ENCODE results near the gene PLEKHH2. TPM values are rescaled to one million over a fixed set of nuclear protein-coding genes. Genes with fewer than 3 reads are reported as not detected.
"Not testable (repeated sequence)": the region's sequence is repeated elsewhere in the genome, so short reads cannot be mapped to it uniquely, and the experiment has no call there.

Gene PLEKHH2
- total and polyA plus RNA-seq, 11 donors, result 0.10 to 6.5 (median 1.2) TPM

- Histone ChIP-seq H3K9me3 (no peaks in the 10 kb centered on the region), H3K27me3 (peaks cover 0 to 8% (median 0%) of the 10 kb centered on the region in 9 donors), H3K4me3 (no peak overlapping the region), H3K36me3 (no peaks in the 10 kb centered on the region), H3K4me1 (peaks cover 0 to 3% (median 0%) of the 10 kb centered on the region in 12 donors), H3K27ac (no peak overlapping the region)
- DNase-seq (no peak), ATAC-seq (no peak)
- no peak for TF ChIP-seq CTCF (IDR thresholded peaks at IDR 0.05)
- TF ChIP-seq POLR2A (IDR thresholded peaks at IDR 0.05), result no peak
- intact Hi-C loops (cut with DNase I), result loop anchor here in 3 of 10 donors (10.0 kb wide), 3 partner anchors 145 to 255 kb away; partner anchors contain the start of gene DYNC2LI1 (in 1 of the 3)
- WGBS, 4 donors, result 91 to 95% (median 94%) methylated on average over 10 of the region's 10 CpGs
These were observed 17.5 kb upstream of the PLEKHH2 start for GRCh38 chr2:43619511-43619910.

- TF ChIP-seq POLR2A (IDR thresholded peaks at IDR 0.05) (no peak), CTCF (IDR thresholded peaks at IDR 0.05) (no peak)
- Histone ChIP-seq H3K4me3 (peak overlapping the region in 2 of 12 donors; percentile 12 to 21), H3K27me3 (peaks cover 0 to 8% (median 0%) of the 10 kb centered on the region in 9 donors), H3K27ac (peak overlapping the region in 8 of 12 donors; percentile 5 to 55 (median 27)), H3K9me3 (peaks cover 0 to 4% (median 0%) of the 10 kb centered on the region in 12 donors), H3K4me1 (peaks cover 0 to 3% (median 0%) of the 10 kb centered on the region in 12 donors), H3K36me3 (no peaks in the 10 kb centered on the region)
- peak in 3 of 5 donors; percentile 26 to 64 (median 48) for DNase-seq
- intact Hi-C loops (cut with DNase I), result no loop called here
- 39 to 51% (median 42%) methylated on average over 6 of the region's 6 CpGs for WGBS, 4 donors
- peak in 3 of 4 donors; percentile 67 to 81 (median 73) for ATAC-seq
These were observed 14.1 kb upstream of the PLEKHH2 start for GRCh38 chr2:43622931-43623451.

- Histone ChIP-seq H3K9me3 (peaks cover 0 to 7% (median 0%) of the 10 kb centered on the region in 12 donors), H3K36me3 (no peaks in the 10 kb centered on the region), H3K27me3 (peaks cover 0 to 42% (median 5%) of the 10 kb centered on the region in 9 donors), H3K4me3 (no peak overlapping the region), H3K4me1 (peaks cover 0 to 5% (median 2%) of the 10 kb centered on the region in 12 donors), H3K27ac (peak overlapping the region in 1 of 12 donors; percentile 5)
- ATAC-seq, result no peak
- TF ChIP-seq POLR2A (IDR thresholded peaks at IDR 0.05), result no peak
- TF ChIP-seq CTCF (IDR thresholded peaks at IDR 0.05), result no peak
- DNase-seq, result no peak
- intact Hi-C loops (cut with DNase I), result no loop called here
- whole genome bisulfite sequencing, 4 donors, result 60 to 69% (median 67%) methylated on average over 11 of the region's 11 CpGs
These were observed 5.3 kb upstream of the PLEKHH2 start for GRCh38 chr2:43631618-43632317.

- Histone ChIP-seq H3K27me3 (peaks cover 0 to 57% (median 14%) of the 10 kb centered on the region in 9 donors), H3K27ac (peak overlapping the region in 5 of 12 donors; percentile 0 to 60 (median 30)), H3K36me3 (no peaks in the 10 kb centered on the region), H3K4me3 (peak overlapping the region in 1 of 12 donors; percentile 11), H3K9me3 (peaks cover 0 to 9% (median 5%) of the 10 kb centered on the region in 12 donors), H3K4me1 (peaks cover 0 to 16% (median 4%) of the 10 kb centered on the region in 12 donors)
- WGBS, 4 donors, result 54 to 66% (median 55%) methylated on average over 6 of the region's 6 CpGs
- ATAC-seq (peak in 1 of 4 donors; percentile 53), DNase-seq (no peak)
- TF ChIP-seq POLR2A (IDR thresholded peaks at IDR 0.05) (no peak), CTCF (IDR thresholded peaks at IDR 0.05) (no peak)
- intact Hi-C loops (cut with DNase I), result no loop called here
These were observed 2.3 kb upstream of the PLEKHH2 start for GRCh38 chr2:43634604-43635306.

- H3K27ac ChIP-seq; H3K4me3 ChIP-seq; intact Hi-C loops (cut with DNase I); H3K36me3 ChIP-seq; ATAC-seq; DNase-seq: not testable (repeated sequence)
- 89 to 99% (median 95%) methylated on average over 12 of the region's 12 CpGs for WGBS, 4 donors
- Histone ChIP-seq H3K4me1 (peaks cover 0 to 16% (median 4%) of the 10 kb centered on the region in 12 donors), H3K27me3 (peaks cover 0 to 57% (median 14%) of the 10 kb centered on the region in 9 donors), H3K9me3 (peaks cover 0 to 17% (median 6%) of the 10 kb centered on the region in 12 donors)
These were observed 907 bp upstream of the PLEKHH2 start for GRCh38 chr2:43636153-43636552.
